HK-2 (cell line): ENCODE data around the gene LIMK2.
"Not testable (repeated sequence)": the region's sequence is repeated elsewhere in the genome, so short reads cannot be mapped to it uniquely, and the experiment has no call there.

Experiments used
- DNase-seq: peaks from one replicate; pipeline ENCODE4 v3.0.0-alpha.2; 2018; ENCODE audit not compliant: unreplicated experiment

The LIMK2 gene

DNA sequence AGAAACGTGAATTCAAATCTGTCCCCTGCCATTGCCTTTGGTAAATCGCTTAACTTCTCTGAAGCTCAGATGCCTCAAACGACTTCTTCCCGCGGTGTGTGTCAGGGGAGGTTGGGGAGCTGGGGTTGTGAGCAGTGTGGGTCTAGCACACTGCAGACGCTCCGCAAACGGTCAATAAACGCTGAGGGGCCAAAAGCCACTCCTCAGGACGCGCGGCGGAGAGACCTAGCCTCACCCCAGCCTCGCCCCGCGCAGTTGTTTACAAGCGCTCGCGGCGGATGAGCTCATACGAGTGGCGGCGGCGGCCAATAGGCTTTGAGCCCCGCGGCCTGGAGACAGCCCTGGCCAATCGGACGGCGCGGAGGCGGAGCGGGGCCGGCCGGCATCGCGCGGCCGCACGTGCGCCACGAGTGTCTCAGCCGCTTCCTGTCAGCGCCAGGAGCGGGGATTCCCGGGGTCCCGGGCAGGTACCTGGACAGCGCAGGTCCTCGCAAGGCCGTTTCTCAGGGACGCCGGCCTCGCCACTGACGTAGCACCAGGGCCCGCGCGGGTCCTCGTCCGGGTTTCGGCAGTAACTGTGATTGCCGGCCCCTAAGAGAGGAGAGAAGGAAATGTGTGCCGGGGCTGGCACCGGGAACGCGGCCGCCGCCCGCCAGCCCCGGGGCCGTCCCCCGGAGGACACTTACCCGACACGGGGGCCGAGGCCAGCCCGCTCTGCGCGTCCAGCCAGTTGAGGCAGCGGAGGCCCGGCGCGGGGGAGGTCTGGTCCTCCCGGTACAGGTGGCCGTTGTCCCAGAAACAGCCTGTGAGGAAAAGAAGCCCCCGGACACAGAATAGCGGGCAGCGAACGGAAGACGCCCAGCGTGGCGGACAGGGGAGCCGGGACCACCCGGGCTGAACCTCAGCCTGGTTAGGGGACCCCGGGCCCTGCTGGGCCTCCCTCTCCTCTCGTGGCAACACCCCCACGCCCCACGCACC lies 78.7 kb downstream of the LIMK2 start:
- peak; percentile 86 for DNase-seq

DNA sequence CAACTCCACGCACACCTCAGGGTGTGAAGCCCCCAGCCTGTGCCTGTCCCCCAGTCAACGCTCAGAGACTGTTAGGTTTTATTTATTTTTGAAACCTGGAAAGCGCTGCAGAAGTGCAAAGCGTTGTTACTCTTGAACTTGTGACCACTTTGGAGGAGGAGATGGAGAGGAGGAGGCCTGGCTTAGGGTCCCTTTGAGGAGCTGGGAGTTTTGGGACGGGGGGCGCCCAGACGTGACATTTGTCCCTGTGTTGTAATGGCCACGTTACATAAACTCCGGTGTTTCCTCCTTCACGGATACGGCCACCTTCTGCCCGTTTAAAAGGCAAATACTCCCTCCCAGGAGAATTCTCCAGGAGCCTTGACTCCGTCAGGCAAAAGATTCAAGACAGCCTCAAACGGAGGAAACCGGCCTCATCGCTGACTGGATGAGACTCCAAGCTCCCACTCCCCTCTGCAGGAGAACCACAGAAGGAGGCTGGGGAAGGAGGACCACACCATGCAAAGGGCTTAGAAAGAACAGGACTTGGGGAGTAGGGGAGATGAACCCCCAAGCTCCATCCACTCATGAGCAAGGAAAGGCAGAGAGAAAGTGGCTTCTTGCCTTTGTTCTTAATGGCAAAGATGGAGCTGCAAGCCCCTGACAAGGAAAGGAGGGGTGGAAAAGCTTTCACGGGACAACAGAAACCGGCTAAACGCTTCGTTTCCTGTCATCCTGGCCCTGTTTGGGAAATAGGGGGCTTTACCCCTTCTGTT lies 79.6 kb downstream of the LIMK2 start:
- no peak for DNase-seq

DNA sequence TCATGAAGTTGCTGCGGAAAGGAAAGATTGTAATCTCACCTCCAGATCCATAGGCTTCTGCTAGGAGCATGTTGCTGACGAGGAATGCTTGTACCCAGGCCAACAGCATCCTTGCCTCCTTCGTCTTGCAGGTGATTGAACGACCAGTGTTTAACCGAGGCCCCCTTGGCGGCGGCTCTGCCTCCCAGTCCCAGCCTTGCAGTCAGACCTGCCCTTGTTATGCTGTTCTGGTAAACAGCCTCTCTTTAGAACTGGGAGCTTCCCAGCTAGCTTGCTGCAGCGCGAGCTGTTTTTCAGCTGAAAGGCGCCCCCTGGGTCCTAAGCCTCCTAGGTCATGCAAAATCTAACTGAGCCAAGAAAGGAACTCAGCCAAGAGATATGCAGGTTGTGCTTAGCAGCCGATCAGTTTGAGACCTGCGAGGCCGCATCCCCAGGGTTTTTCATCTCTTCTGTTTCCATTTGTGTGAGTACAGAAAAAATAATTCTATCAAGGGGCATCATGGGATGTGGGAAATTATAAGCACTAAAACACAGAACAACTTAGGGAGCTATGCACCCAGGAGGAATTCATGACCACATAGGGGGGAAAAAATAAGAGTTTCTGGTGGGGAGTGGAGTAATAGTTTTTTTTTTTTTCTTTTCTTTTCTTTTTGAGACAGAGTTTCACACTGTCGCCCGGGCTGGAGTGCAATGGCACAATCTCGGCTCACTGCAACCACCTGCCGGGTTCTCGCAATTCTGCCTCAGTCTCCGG lies 80.3 kb downstream of the LIMK2 start, which contains the start of gene PIK3IP1:
PIK3IP1 (minus strand) TSS at position 253 of the 754 bp plus-strand sequence; CDS start at position 109, 144 bp downstream.
- peak; percentile 67 for DNase-seq

DNA sequence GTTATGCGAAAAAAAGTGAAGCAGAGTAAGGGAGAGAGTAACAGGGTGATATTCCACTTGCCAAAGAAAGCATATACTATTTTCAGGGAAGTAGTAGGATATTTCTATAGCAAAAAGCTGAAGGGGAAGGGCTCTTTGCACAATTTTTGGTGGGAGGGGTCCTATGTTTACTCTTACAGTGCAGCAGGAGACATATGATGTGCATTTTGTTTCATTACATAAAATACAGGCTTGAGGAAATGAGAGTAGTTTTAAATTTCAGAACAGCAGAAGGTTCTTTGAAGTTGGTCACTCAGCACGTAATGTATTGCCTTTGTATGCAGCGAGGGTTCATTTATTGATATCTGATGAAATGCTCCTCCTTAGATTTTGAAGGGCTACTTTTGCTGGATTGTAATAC lies 83.3 kb downstream of the LIMK2 start:
- DNase-seq = no peak

DNA sequence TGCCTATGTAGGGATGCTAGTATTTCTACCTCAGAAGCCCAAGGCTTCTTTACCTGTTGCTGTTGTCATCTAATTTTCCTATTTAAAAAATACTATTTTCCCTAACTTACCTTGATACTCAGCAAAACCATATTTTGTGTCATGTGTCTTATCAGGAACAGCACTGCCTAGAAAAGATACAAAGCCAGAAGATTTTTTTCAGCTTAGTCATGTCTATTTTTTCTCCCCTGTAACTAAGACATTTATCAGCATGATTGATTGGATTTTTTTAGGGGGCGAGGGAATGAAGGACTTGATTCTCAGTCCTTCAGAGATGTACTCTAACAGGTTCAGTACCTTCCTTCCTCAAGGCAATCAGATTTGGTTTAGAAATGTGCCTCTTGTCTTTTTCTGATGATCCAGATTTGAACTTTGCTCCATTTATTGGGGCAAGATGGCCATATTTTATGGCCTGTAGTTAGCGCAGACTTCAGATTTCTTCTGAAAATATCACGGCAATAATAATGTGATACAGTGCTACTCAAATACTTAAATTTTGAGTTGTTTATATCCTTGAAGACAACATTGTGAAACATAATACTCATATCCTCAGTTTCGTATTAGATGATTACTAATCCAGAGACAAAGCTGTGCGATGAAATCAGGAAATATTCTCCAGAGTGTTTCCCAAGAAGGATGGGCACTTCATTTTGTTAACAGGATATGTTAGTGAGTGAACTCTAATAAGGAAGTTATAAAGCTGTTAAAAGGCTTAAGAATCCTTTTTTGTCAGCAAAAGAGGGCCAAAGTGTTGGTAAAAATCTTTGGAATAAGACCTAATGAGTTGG lies 83.9 kb downstream of the LIMK2 start:
- DNase-seq = no peak

DNA sequence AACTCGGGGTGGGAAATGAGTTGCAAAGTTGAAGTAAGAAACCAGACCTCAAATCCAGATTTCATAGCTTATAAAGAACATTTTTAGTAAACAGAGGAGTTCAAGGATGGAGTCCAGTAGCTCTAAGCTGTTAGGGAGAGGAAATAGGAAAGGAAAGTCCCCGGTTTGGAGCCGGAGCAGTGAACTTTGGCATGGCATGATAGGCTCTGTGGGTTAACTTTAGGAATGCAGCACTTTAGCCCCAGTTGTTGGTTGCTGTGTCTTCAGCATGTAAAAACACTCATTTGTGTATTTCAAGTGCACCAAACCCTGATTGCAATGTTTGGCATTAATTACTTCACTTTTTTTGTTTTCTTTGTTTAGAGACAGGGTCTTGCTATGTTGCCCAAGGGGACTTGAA lies 88.8 kb downstream of the LIMK2 start:
- no peak for DNase-seq

DNA sequence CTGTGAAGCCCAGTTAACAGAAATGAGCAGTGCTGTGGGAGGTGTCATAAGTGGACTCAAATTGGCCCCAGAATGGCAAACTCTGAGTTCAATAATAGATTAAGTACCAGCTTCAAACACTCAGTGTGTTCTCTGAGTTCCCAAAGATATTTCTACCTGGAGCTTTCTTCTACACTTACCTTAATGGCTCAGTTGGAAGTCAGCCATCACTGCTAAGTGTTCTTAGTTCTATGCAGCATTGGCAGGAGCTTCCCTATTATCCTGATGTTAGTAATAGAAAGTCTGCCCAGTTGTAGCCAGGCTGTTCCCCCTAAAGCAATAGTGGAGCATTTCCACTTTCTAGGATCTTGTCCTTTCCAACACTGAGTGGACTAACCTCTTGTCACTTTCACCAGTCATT lies 89.9 kb downstream of the LIMK2 start:
- DNase-seq = no peak

DNA sequence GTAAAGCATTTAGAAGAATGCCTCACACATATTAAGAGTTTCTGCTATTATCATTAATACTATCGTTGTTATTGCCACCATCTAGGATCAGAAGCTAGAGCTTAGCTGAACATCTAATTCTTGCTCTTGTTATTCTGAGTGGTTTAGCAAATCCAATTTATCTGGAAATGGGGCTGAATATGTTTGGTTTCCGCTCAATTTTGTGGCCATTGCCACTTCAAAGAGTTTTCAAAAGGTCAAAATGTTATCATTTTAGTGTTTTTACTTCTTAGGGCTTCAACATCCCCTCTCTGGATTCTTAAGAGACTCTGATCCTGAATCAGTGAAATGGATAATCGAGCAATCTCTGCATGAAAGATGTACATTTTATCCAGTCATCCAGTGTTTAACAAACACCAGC lies 90.4 kb downstream of the LIMK2 start:
- DNase-seq = no peak

DNA sequence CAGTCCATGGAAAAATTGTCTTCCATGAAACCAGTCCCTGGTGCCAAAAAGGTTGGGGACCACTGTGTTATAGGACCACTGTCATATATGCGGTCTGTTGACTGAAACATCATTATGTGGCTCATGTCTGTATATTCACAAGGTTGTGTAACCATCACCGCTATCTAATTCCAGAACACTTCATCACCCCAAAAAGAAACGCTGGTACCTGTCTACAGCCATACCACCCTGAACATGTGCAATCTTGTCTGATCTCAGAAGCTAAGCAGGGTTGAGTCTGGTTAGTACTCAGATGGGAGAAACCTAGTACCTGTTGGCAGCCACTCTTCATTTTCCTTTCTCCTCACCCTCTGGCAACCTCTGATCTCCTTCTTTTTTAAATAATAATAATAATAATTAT lies 93.1 kb downstream of the LIMK2 start:
- no peak for DNase-seq

DNA sequence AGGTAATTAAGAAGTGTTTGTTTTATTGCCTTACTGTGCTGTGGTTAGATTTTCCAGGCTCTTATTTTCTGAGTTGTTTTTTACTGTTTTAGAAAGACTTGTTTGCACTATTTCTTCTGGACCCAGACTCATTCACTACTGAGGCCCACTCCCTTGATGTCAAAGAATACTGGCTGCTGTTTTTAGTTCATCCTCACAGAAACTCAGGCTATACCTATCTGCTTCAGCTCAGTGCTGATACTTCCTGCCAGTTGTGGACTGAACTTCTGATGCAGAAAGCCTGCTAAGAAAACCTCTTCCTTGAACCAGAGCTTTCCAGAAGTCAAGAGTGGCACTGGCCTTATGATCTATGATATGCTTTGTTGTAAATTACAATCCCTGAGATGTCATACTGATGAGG lies 96.1 kb downstream of the LIMK2 start:
- no peak for DNase-seq

DNA sequence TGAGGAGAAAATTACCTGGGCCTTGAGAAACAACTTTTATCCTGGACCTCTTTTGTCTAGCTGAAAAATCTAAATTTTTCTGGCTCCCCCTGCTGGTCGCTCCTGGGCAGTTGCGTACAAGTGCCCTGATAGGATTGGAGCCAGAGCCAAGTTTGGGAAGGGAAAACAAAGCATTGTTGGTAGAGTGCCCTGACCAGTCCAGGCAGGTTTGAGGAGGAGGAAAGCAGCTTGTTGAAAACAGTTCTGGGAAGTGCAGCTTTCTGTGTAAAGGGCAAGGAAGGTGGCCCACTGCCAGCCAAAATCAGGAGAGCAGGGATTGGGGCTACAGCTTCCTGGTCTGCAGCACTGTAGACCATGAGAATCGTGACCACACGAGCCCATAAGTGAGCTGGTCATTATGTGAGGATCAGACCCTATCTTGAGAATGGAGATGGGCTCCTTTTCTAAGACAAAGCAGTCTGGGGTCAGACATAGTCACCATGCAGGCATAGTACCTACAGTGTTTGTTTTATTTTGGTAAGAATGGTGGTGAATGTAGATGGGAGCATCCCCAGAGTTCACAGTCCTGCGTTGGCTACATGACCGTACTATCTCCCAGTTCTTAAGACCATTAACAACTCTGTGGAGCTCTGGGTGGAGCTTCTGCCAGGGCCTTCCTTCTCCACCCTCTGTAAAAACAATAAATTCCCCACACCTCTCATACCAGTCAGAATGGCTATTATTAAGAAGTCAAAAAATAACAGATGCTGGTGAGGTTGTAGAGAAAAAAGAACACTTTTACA lies 101.5 kb downstream of the LIMK2 start:
- DNase-seq = peak; percentile 29

DNA sequence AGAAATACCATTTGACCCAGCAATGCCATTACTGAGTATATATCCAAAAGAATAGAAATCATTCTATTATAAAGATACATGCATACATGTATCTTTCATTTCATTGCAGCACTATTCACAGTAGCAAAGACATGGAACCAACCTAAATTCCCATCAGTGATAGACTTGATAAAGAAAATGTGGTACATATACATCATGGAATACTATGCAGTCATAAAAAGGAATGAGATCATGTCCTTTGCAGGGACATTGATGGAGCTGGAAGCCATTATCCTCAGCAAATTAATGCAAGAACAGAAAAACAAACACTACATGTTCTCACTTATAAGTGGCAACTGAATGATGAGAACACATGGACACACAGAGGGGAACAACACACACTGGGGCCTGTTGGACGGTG lies 102.1 kb downstream of the LIMK2 start:
- not testable (repeated sequence) for DNase-seq

DNA sequence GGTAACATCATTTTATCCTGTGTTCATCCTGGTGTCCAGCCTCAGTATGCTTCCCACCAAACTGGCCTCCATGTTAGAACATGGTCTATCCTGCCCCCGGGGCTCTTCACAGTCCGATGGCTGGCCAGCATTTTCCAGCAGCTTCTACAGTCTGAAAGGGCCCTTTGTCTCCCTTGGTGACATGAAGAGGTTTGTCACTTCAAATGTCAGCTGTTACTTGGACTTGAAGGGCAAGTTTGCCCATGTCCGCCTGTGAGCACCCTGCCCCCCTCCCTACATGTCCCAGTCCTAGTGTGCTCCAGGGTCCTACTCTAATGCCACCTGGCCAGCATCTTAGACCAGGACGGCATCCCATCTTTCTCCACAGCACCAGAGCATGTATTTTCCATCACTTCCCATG lies 109.3 kb downstream of the LIMK2 start:
- no peak for DNase-seq

DNA sequence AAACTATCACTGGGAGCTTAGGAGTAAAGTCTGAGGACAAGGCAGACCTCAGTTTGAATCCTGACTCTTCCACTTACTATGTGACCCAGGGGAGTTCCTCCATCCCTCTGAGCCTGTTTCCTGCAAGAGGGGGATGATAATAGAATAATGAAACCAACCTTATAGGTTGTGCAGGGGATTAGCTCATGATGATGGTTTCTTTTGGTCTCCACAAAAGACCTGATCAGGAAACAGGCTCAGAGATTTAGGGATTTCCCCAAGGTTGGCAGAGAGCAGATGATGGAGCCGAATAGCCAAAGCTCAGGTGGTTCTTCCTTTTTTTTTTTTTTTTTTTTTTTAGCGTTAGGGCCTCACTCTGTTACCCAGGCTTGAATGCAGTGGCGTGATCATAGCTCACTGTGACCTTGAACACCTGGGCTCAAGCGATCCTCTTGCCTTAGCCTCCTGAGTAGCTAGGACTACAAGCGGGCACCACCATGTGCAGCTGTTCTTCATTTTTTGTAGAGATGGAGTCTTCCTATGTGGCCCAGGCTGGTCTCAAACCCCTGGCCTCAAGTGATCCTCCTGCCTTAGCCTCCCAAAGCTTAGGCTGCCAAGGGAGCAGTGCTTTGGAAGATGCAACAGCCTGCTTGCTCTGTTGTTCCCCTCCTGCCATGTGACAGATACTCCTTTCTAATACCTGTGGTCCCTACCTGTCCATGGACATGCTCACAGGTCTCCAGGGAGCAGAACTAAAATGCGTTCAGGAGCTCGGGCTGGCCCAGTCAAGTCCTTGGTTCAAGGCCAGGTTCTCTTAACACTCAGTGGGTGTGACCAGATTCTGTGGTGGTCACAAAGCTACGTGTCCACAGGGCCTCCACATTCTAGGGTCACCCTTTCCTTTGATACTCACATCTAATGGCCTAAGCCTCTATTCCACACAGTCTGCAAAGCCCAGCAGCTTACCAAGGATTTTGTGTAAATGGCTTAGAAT lies 111.8 kb downstream of the LIMK2 start:
- DNase-seq = no peak

DNA sequence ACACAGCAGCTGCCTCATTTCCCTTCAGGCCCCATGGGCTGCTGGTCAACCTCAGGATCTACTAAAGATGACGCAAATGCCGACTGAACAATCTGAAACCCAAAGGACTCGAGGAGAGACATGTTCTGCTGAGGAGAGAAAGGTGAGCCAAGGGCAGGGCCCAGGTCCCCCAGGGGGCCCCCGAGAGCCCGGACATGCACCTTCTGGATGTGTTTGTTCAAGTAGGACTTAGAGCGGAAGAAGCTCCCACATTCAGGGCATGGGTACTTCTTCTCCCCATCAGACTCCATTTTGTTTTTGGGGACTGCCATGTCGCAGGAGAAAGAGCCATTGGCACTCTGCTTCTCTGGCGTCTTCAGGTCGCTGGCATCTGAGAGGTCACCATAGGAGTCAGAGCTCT lies 114.8 kb downstream of the LIMK2 start:
- no peak for DNase-seq

DNA sequence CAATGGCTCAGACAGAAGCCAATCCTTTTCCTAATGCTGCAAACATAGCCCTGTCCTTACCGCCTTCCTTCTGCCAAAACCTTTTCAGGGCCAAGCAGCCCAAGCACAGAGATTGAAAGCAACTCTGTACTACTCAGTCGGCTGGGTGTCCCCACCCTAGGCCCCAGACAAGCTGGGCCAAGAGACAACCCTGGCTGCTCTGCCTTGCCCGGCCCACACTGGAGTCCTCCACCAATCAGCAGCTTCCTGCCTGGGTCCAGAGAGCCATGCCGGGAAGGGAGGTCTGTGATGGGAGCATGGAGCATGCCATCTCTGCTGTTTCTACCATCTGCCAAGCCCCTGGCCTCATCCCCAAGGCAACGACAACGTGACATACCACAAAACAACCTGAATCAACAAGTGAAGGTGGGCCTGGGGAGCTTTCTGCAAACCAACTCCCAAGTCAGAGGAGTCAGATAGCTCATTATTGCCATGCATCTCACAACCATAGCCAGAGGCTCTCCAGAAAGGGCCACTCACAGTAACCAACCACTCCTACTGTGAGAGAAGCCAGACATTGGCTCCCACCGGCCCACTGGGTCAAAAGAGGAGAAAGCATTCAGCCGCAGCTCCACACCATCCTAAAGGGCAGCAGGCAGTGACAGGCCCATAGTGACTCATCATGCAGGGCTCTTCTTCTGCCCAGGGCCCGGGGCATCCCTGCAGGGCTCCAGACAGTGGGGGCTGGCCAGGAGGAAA lies 115.9 kb downstream of the LIMK2 start:
- DNase-seq = no peak

DNA sequence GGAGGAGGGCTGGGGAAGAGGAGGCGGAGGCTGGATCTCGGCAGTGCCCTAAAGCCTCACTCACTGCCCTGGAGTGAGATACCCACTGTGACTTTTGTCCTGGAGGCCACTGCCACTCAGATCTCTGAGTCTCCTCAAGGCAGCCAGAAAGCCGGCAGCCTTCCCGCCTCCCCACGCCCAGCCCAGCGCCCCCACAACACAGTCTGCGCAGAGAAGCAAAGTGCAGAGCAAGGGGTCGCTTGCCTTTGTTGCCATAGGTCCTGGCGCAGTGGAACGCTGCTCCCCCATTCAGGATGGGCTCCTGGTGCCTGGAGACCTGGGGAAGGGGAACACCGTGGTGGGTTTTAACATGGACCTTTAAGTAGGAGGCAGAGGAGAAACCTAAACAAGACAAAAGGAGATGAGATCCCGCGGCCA lies 116.5 kb downstream of the LIMK2 start:
- DNase-seq = no peak

DNA sequence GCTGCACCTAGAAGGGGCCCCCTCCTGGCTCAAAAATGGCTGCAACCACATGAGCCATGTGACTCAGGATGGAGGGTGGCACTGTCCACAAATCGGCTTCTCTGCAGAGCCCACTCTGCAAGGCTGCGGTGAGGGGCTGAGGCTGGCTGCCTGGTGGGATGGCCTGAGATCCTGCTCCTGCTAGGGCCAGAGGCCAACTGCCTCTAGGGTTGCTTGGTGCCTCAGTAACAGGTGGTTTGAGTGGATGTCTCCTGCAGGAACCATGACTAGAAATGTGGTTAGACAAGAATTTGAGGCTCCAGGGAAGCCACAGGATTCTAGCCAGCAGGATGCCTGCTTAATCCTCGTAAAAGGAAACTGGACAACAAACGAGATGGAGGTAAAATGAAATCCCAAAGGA lies 116.9 kb downstream of the LIMK2 start:
- no peak for DNase-seq
